Measurements from ENCODE around the gene PI16.

PI16 gene

GRCh38 chr6:36959555-36960250 is 5.2 kb downstream of the PI16 start:
- DNase-seq = no peak

GRCh38 chr6:36961441-36962435 is 7.2 kb downstream of the PI16 start:
- no peak for DNase-seq

- peak; percentile 96 for DNase-seq
Observed at GRCh38 chr6:36962874-36963273, 8.3 kb downstream of the PI16 start.

GRCh38 chr6:36963451-36964290 is 9.1 kb downstream of the PI16 start:
- DNase-seq = no peak

- no peak for DNase-seq
Observed at GRCh38 chr6:36964349-36964748, 9.8 kb downstream of the PI16 start.

- DNase-seq = no peak
Observed at GRCh38 chr6:36964908-36965307, 10.4 kb downstream of the PI16 start.

- DNase-seq = no peak
Observed at GRCh38 chr6:36967301-36967700, 12.8 kb downstream of the PI16 start.

- DNase-seq = no peak
Observed at GRCh38 chr6:36967757-36968156, 13.2 kb downstream of the PI16 start.

- DNase-seq = no peak
Observed at GRCh38 chr6:36968266-36968977, 13.9 kb downstream of the PI16 start.

- DNase-seq = no peak
Observed at GRCh38 chr6:36969240-36969691, 14.7 kb downstream of the PI16 start.

GRCh38 chr6:36969988-36970891 is 15.7 kb downstream of the PI16 start:
- no peak for DNase-seq

- DNase-seq = no peak
Observed at GRCh38 chr6:36970892-36971842, 16.6 kb downstream of the PI16 start.

GRCh38 chr6:36971921-36972673 is 17.6 kb downstream of the PI16 start:
- DNase-seq = no peak

- DNase-seq = no peak
Observed at GRCh38 chr6:36973190-36973589, 18.7 kb downstream of the PI16 start.

- no peak for DNase-seq
Observed at GRCh38 chr6:36973647-36974046, 19.1 kb downstream of the PI16 start.

GRCh38 chr6:36975231-36976006 is 20.9 kb downstream of the PI16 start:
- DNase-seq = no peak

GRCh38 chr6:36976007-36976264 is 21.4 kb downstream of the PI16 start:
- DNase-seq = no peak

- no peak for DNase-seq
Observed at GRCh38 chr6:36976509-36976908, 22.0 kb downstream of the PI16 start.

- DNase-seq = no peak
Observed at GRCh38 chr6:36976931-36977330, 22.4 kb downstream of the PI16 start.
